Smooth muscle cell (in vitro differentiated cells): Measurements from ENCODE around the gene COG2. TPM values are rescaled to one million over a fixed set of nuclear protein-coding genes. Genes with fewer than 3 reads are reported as not detected.

ENCODE experiments used
- DNase-seq: peaks from one replicate; lab custom pipeline; 2025; ENCODE audit not compliant: unreplicated experiment; lab: John Stamatoyannopoulos, UW
- H2AFZ ChIP-seq: fragments of 200-600 bp; sonication (generic); 2 replicates; pipeline ENCODE4 v1.6.0; 2016; ENCODE audit warnings: antibody characterized with exemption, low read depth, mild to moderate bottlenecking
- H3F3A ChIP-seq: fragments of 200-600 bp; sonication (generic); 2 replicates; pipeline ENCODE4 v1.6.0; 2017; ENCODE audit warnings: antibody characterized with exemption, low read depth
- H3K27ac ChIP-seq: fragments of 200-600 bp; sonication (generic); 2 replicates; pipeline ENCODE4 v1.5.1; 2016; ENCODE audit warnings: low read depth, mild to moderate bottlenecking
- H3K27me3 ChIP-seq: fragments of 200-600 bp; sonication (generic); 2 replicates; pipeline ENCODE4 v1.6.1; 2016; ENCODE audit warnings: low read depth, mild to moderate bottlenecking
- H3K36me3 ChIP-seq: fragments of 200-600 bp; sonication (generic); 2 replicates; pipeline ENCODE4 v1.5.1; 2016; ENCODE audit warnings: low read depth
- H3K4me1 ChIP-seq: fragments of 200-600 bp; sonication (generic); 2 replicates; pipeline ENCODE4 v1.5.1; 2016; ENCODE audit warnings: low read depth
- H3K4me2 ChIP-seq: fragments of 200-600 bp; sonication (generic); 2 replicates; pipeline ENCODE4 v1.6.0; 2016; ENCODE audit warnings: mild to moderate bottlenecking
- H3K4me3 ChIP-seq: fragments of 200-600 bp; sonication (generic); 2 replicates; pipeline ENCODE4 v1.5.1; 2016; ENCODE audit warnings: mild to moderate bottlenecking
- H3K79me2 ChIP-seq: fragments of 200-600 bp; sonication (generic); 2 replicates; pipeline ENCODE4 v1.6.0; 2016; ENCODE audit warnings: low read depth, mild to moderate bottlenecking
- H3K9ac ChIP-seq: fragments of 200-600 bp; sonication (generic); 2 replicates; pipeline ENCODE4 v1.6.0; 2016; ENCODE audit warnings: low read depth
- H3K9me3 ChIP-seq: fragments of 200-600 bp; sonication (generic); replicated peaks from 2 replicates; pipeline ENCODE4 v1.5.1; 2016; ENCODE audit warnings: low read depth
- H4K20me1 ChIP-seq: fragments of 200-600 bp; sonication (generic); 2 replicates; pipeline ENCODE4 v1.6.0; 2016; ENCODE audit warnings: low read depth
- CTCF ChIP-seq: fragments of 200-600 bp; sonication (generic); IDR thresholded peaks from 2 replicates; pipeline ENCODE4 v1.5.1; 2017; ENCODE audit warnings: borderline replicate concordance, mild to moderate bottlenecking, antibody characterized with exemption; ENCODE audit not compliant: insufficient read depth, poor library complexity, severe bottlenecking
- WGBS: methylation state at CpG from one replicate; pipeline ENCODE4 v1.1.7; 2016; ENCODE audit warnings: low lambda C conversion rate; 5-methylcytosine and 5-hydroxymethylcytosine counted together
- polyA plus RNA-seq: library from polyadenylated mRNA; unstranded; fragments of >200 nt; fragmentation: Nextera tagmentation; extraction: Ambion mirVana; gene quantifications from 2 replicates; pipeline ENCODE4 v1.2.1, GENCODE V29; 2016
- total RNA-seq: library from RNA; depleted of rRNA; stranded (reverse); fragments of >200 nt; gene quantifications from 2 replicates; pipeline ENCODE4 v1.2.3, GENCODE V29; 2014

COG2 gene
- total and polyA plus RNA-seq, 2 experiments from 2014 or later = 16.5 to 23.8 TPM

- no peaks in the 10 kb centered on the region for H3F3A ChIP-seq
- 71% methylated on average over 9 of the region's 9 CpGs for WGBS
- no peak overlapping the region for H3K4me3 ChIP-seq
- no peaks in the 10 kb centered on the region for H3K4me1 ChIP-seq
- no peak for DNase-seq
- no peaks in the 10 kb centered on the region for H3K9me3 ChIP-seq
- no peaks in the 10 kb centered on the region for H4K20me1 ChIP-seq
- no peak overlapping the region for H2AFZ ChIP-seq
- H3K27ac ChIP-seq = no peak overlapping the region
- H3K79me2 ChIP-seq = no peaks in the 10 kb centered on the region
- H3K27me3 ChIP-seq = no peaks in the 10 kb centered on the region
- no peak overlapping the region for H3K4me2 ChIP-seq
- H3K36me3 ChIP-seq = peaks cover 4% of the 10 kb centered on the region
- no peak for TF ChIP-seq CTCF
- H3K9ac ChIP-seq = no peak overlapping the region
These were observed 47.8 kb downstream of the COG2 start for GRCh38 chr1:230690101-230690500.

GRCh38 chr1:230691615-230692014 is 49.3 kb downstream of the COG2 start:
- no peak overlapping the region for H3K27ac ChIP-seq
- TF ChIP-seq CTCF = no peak
- no peaks in the 10 kb centered on the region for H3K79me2 ChIP-seq
- H3K4me1 ChIP-seq = no peaks in the 10 kb centered on the region
- no peak for DNase-seq
- no peak overlapping the region for H3K4me3 ChIP-seq
- H3K27me3 ChIP-seq = no peaks in the 10 kb centered on the region
- H3K4me2 ChIP-seq = no peak overlapping the region
- no peak overlapping the region for H2AFZ ChIP-seq
- H4K20me1 ChIP-seq = no peaks in the 10 kb centered on the region
- H3K36me3 ChIP-seq = no peaks in the 10 kb centered on the region
- 96% methylated on average over 10 of the region's 10 CpGs for WGBS
- no peak overlapping the region for H3K9ac ChIP-seq
- H3K9me3 ChIP-seq = no peaks in the 10 kb centered on the region
- H3F3A ChIP-seq = no peaks in the 10 kb centered on the region

GRCh38 chr1:230693221-230693620 is 50.9 kb downstream of the COG2 start:
- Histone ChIP-seq H4K20me1 (no peaks in the 10 kb centered on the region), H3K4me3 (no peak overlapping the region), H3K27ac (no peak overlapping the region), H3F3A (no peaks in the 10 kb centered on the region), H3K9me3 (no peaks in the 10 kb centered on the region), H3K4me2 (no peak overlapping the region), H3K9ac (no peak overlapping the region), H3K79me2 (no peaks in the 10 kb centered on the region), H3K27me3 (no peaks in the 10 kb centered on the region), H3K36me3 (no peaks in the 10 kb centered on the region), H2AFZ (no peak overlapping the region), H3K4me1 (no peaks in the 10 kb centered on the region)
- 97% methylated on average over 6 of the region's 6 CpGs for WGBS
- no peak for DNase-seq
- TF ChIP-seq CTCF = no peak

GRCh38 chr1:230693777-230694176 is 51.5 kb downstream of the COG2 start:
- H3K27me3 ChIP-seq = no peaks in the 10 kb centered on the region
- no peak overlapping the region for H3K27ac ChIP-seq
- no peak for DNase-seq
- 93% methylated on average over 8 of the region's 8 CpGs for WGBS
- H3F3A ChIP-seq = no peaks in the 10 kb centered on the region
- H3K79me2 ChIP-seq = no peaks in the 10 kb centered on the region
- H3K9me3 ChIP-seq = no peaks in the 10 kb centered on the region
- H3K4me3 ChIP-seq = no peak overlapping the region
- H3K4me2 ChIP-seq = no peak overlapping the region
- TF ChIP-seq CTCF = no peak
- no peak overlapping the region for H2AFZ ChIP-seq
- H3K36me3 ChIP-seq = no peaks in the 10 kb centered on the region
- no peak overlapping the region for H3K9ac ChIP-seq
- no peaks in the 10 kb centered on the region for H3K4me1 ChIP-seq
- no peaks in the 10 kb centered on the region for H4K20me1 ChIP-seq
